Ecto neural progenitor cell (in vitro differentiated cells): Measurements from ENCODE around the gene ESYT3.
"Not testable (repeated sequence)": the region's sequence is repeated elsewhere in the genome, so short reads cannot be mapped to it uniquely, and the experiment has no call there.

ENCODE experiments used
- DNase-seq: peaks from one replicate; pipeline ENCODE4 v3.0.0-alpha.2; 2018; ENCODE audit warnings: low spot score

ESYT3 gene

GRCh38 chr3:138493804-138494606 is 59.6 kb downstream of the ESYT3 start:
- DNase-seq = no peak

GRCh38 chr3:138494607-138494929 is 60.2 kb downstream of the ESYT3 start:
- DNase-seq = no peak

DNA sequence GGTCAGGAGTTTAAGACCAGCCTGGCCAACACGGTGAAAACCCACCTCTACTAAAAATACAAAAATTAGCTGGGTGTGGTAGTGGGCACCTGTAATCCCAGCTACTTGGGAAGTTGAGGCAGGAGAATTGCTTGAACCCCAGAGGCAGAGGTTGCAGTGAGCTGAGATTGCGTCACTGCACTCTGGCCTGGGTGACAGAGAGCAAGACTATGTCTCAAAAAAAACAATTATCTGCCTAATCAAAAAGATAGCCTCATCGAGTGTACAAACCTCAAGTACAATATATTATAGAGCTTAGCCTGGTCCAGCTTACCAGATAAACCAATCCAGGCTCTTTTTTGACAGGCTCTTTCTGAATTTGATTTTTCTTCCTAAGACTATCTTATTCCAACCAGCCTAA is 61.2 kb downstream of the ESYT3 start:
- DNase-seq = not testable (repeated sequence)

DNA sequence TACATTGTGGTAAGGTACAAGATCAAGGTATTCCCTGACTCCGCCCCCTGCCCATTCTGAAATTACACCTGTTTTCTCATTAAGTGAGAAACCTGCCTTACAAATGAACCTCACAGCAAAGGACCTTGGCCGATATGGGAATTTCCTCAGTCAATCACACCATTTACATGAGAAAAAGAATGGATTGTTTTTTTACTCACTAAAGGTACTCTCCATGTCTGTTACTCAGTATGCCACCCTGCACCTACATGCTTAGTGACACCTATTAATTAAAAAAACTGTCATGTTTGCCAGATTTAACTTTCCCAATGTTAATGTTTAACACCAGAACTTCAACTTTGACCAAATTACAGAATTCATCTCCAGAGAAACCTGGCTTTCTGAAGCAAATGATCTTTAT is 62.0 kb downstream of the ESYT3 start:
- no peak for DNase-seq

- no peak for DNase-seq
Measured at GRCh38 chr3:138497021-138497420, 62.6 kb downstream of the ESYT3 start.

- DNase-seq = no peak
Measured at GRCh38 chr3:138497851-138498250, 63.4 kb downstream of the ESYT3 start.

DNA sequence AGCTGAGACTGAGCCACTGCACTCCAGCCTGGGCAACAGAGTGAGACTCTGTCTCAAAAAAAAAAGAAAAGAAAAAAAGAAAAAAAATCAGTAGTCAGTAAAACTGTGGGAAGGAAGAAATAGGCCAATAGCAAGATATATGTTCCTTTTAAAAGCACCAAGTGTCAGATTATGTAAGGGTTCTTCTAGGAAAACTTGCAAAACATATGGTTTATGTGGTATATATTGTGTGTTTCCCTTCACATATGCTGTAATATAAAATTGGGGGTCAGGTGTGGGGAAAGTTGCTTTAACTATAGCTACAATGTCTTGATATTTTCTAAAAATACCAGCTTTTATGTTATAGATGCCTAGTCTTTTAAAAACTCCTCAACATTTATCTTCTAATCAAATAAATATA is 64.6 kb downstream of the ESYT3 start:
- DNase-seq = no peak

- no peak for DNase-seq
Measured at GRCh38 chr3:138507524-138507923, 73.1 kb downstream of the ESYT3 start.

GRCh38 chr3:138509586-138509985 is 75.2 kb downstream of the ESYT3 start:
- no peak for DNase-seq

DNA sequence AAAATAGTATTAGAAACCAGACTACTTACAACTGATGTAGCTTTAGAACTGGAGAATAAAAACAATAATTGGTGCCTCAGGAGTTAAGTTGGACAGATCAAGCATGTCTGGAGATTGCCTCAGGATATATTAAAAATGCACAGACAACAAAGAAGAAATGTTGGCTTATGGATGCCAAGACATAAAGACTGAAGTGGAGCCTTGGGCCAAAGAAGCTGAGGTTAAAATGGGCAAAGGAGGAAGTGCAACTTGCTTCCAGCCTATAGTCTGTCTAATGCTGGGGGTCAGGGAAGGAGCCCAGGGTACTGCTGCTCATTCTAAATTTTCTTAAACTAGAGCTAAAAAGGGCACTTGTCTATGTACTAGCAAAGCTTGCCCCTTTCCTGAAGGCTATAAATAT is 77.5 kb downstream of the ESYT3 start:
- DNase-seq = no peak

- no peak for DNase-seq
Measured at GRCh38 chr3:138513090-138513843, 78.9 kb downstream of the ESYT3 start.

DNA sequence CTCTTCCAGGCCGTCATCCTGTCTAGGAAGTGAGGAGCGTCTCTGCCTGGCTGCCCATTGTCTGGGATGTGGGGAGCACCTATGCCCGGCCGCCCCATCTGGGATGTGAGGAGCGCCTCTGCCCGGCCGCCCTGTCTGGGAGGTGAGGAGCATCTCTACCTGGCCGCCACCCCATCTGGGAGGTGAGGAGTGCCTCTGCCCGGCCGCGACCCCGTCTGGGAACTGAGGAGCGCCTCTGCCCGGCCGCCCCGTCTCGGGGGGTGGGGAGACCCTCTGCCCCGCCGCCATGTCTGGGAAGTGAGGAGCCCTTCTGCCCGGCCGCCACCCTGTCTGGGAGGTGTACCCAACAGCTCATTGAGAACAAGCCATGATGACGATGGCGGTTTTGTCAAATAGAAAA is 87.0 kb downstream of the ESYT3 start:
- DNase-seq = not testable (repeated sequence)
